ENCODE results near the gene DIS3L2.

DNA sequence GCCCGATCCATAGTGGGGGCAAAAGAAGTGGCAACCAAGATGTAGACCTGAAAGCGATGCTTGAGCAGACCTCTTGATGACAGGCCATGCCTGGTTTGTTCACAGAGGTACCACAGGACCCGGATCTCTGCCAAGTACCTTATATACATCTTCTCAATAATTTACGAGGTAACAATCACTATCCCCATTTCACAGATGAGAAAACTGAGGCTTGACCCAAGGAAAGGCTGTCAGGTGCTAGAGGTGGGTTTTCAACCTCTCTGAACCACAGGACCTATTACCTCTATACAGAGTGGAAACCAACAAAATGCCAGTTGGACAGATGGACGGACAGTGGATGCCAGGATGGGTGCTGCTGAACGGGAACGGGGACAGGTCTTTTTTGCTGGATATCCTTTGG is 13.8 kb upstream of the DIS3L2 start:
- TF ChIP-seq, protein P1, sequence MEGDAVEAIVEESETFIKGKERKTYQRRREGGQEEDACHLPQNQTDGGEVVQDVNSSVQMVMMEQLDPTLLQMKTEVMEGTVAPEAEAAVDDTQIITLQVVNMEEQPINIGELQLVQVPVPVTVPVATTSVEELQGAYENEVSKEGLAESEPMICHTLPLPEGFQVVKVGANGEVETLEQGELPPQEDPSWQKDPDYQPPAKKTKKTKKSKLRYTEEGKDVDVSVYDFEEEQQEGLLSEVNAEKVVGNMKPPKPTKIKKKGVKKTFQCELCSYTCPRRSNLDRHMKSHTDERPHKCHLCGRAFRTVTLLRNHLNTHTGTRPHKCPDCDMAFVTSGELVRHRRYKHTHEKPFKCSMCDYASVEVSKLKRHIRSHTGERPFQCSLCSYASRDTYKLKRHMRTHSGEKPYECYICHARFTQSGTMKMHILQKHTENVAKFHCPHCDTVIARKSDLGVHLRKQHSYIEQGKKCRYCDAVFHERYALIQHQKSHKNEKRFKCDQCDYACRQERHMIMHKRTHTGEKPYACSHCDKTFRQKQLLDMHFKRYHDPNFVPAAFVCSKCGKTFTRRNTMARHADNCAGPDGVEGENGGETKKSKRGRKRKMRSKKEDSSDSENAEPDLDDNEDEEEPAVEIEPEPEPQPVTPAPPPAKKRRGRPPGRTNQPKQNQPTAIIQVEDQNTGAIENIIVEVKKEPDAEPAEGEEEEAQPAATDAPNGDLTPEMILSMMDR (IDR thresholded peaks at IDR 0.05 in 8 of 11, conservative IDR thresholded peaks at IDR 0.05 in 3 of 11), result no peak
- TF ChIP-seq POLR2AphosphoS5 (IDR thresholded peaks at IDR 0.05), result no peak
- TF ChIP-seq POLR2A (IDR thresholded peaks at IDR 0.05), result no peak
